ENCODE measurements around the gene PLEKHO2. TPM values are rescaled to one million over a fixed set of nuclear protein-coding genes. Genes with fewer than 3 reads are reported as not detected.
A peak's percentile ranks its signal among the peaks of the same experiment; 100 is the strongest.

The PLEKHO2 gene
- total and polyA plus RNA-seq, 2 of the 8 experiments (the other 6 are each of a cell fraction or from before 2014, with no cell fraction given) = 16.9 to 20.1 TPM

DNA sequence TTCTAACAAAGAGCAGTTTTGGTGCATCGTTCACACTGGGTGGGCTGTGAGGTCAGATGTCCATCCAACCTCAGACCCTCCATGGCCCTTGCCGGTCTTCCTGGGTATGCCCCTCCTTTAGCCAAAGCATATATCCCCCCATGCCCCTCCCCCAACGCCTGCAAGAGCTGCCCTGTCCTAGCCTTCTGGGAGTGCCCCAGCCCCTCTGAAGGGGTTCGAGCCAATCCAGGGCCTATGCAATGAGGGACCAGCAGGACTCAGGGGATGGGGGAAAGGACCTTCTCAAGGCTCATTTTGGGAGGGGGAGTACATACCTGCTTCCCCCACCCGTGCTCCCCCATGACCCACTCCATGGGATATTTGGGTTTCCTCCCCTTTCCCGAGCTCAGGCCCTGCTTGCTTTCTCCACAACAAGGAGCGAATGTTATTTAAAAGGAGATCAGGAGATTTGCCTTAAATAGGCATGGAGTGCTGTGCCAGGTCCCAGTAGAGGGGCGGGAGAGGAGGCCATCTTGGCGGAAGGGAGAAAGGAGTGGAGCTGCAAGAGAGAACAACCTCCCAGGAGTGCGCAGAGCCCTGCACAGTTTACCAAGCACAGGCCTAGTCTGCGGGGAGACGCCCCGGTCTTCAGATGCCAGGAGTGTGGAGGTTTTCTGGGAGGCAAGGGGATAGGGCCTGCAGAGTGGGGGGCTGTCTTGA, 34.5 kb upstream of the PLEKHO2 start:
- H3K4me3 ChIP-seq (ENCODE audit: extremely low read depth in 1 of 4, insufficient read depth in 2 of 4, low read depth in 3 of 4, low read length in 4 of 4) = peak overlapping the region; percentile 4 to 53 (median 17); a peak in 6 of 8 replicates
- ChIA-PET POLR2A (ENCODE audit: partially characterized antibody) (interaction anchor here (0.8 to 24.9 kb wide), 22 partner anchors 10 to 180 kb away, joined by 3 to 748 read pairs (median 8); partner anchors contain the start of genes ANKDD1A, PIF1, PLEKHO2 and RBPMS2), CTCF (ENCODE audit: partially characterized antibody) (interaction anchor here (0.8 to 25.0 kb wide), 11 partner anchors 9 to 120 kb away, joined by 3 to 883 read pairs (median 6); partner anchors contain the start of gene PLEKHO2)
- H3K56ac ChIP-seq (replicated peaks; ENCODE audit: insufficient read length, low read depth, low read length) = peak overlapping the region; percentile 98
- peak overlapping the region; percentile 90 for H4K5ac ChIP-seq (ENCODE audit: insufficient read length, low read depth, low read length)
- peak overlapping the region; percentile 83; the same call in 1 of the 2 replicates for H2BK15ac ChIP-seq (ENCODE audit: low read length)
- H3K23me2 ChIP-seq (ENCODE audit: low read depth, low read length) = peaks cover 8% of the 10 kb centered on the region
- peak overlapping the region; percentile 77 for H4K91ac ChIP-seq (replicated peaks; ENCODE audit: insufficient read length, low read length)
- H3K23ac ChIP-seq (ENCODE audit: insufficient read length) = no peak overlapping the region
- H2BK12ac ChIP-seq (ENCODE audit: low read depth, low read length) = peak overlapping the region; percentile 96
- H2AK5ac ChIP-seq (ENCODE audit: low read depth, low read length) = peak overlapping the region; percentile 98
- H4K8ac ChIP-seq (ENCODE audit: extremely low read depth, insufficient read depth, low read length) = peak overlapping the region; percentile 69; the same call in 1 of the 2 replicates
- H3K9ac ChIP-seq (replicated peaks in 1 of 4; ENCODE audit: extremely low read depth in 1 of 4, low read depth in 3 of 4, low read length in 3 of 4) = peak overlapping the region in 3 of 4 experiments; percentile 52 to 74 (median 69); a peak in 5 of 7 replicates
- peak overlapping the region; percentile 99 for H3K18ac ChIP-seq (ENCODE audit: extremely low read depth, low read length)
- WGBS, 2 experiments (ENCODE audit: extremely low coverage in 1 of 2, insufficient coverage in 1 of 2, insufficient read length in 1 of 2, insufficient replicate concordance in 2 of 2, low coverage in 1 of 2, low lambda C conversion rate in 2 of 2, missing lambda C conversion rate in 1 of 2) = 12% methylated on average over 13 of the region's 13 CpGs; no CpG with 5 or more reads in 1 of the 2 experiments
- peak overlapping the region; percentile 70 to 83 for H3K4me2 ChIP-seq (ENCODE audit: insufficient read depth in 1 of 2, low read depth in 2 of 2, low read length in 2 of 2)
- DNase-seq (ENCODE audit: low read depth in 1 of 2, low spot score in 2 of 2) = peak in 1 of 2 experiments; percentile 75
- peak overlapping the region; percentile 96 for H2BK120ac ChIP-seq (replicated peaks; ENCODE audit: low read depth, low read length)
- FAIRE-seq = no peak
- H2AFZ ChIP-seq (ENCODE audit: low read length) = no peak overlapping the region
- H3K4ac ChIP-seq (replicated peaks; ENCODE audit: insufficient read length, low read depth, low read length) = peak overlapping the region; percentile 82
- peak overlapping the region; percentile 95 for H3K27ac ChIP-seq (ENCODE audit: low read depth, low read length)
- H3K27me3 ChIP-seq (replicated peaks in 1 of 4; ENCODE audit: control insufficient read depth in 3 of 4, extremely low read depth in 1 of 4, insufficient read depth in 3 of 4, low read length in 3 of 4) = no peaks in the 10 kb centered on the region
- no peaks in the 10 kb centered on the region for H3K79me1 ChIP-seq (ENCODE audit: low read depth, low read length)
- H3K14ac ChIP-seq (ENCODE audit: insufficient read length) = peak overlapping the region; percentile 35
- H3K79me2 ChIP-seq (ENCODE audit: control insufficient read depth in 1 of 2, insufficient read depth in 2 of 2, low read length in 2 of 2) = no peaks in the 10 kb centered on the region; a peak in 1 of 4 replicates
- H3K4me1 ChIP-seq (replicated peaks in 1 of 4; ENCODE audit: control insufficient read depth in 3 of 4, insufficient read depth in 4 of 4, low read length in 3 of 4) = peaks cover 17 to 53% (median 39%) of the 10 kb centered on the region in 4 experiments
- H2BK5ac ChIP-seq (ENCODE audit: low read depth, low read length) = peak overlapping the region; percentile 94
- H3K9me3 ChIP-seq (ENCODE audit: insufficient read depth in 2 of 2, low read depth in 1 of 2, low read length in 1 of 2) = no peaks in the 10 kb centered on the region
- no peaks in the 10 kb centered on the region for H4K20me1 ChIP-seq (replicated peaks in 1 of 2; ENCODE audit: control insufficient read depth in 1 of 2, insufficient read depth in 2 of 2, low read length in 2 of 2)
- peak overlapping the region; percentile 96 for H2BK20ac ChIP-seq (ENCODE audit: low read length)
- no peaks in the 10 kb centered on the region for H3K36me3 ChIP-seq (ENCODE audit: control insufficient read depth in 2 of 4, insufficient read depth in 4 of 4, low read length in 3 of 4)
- TF ChIP-seq CHD1 (IDR thresholded peaks at IDR 0.05; ENCODE audit: low read depth, low read length) (no peak), SP2 (IDR thresholded peaks at IDR 0.05; ENCODE audit: low read length) (no peak), POU5F1 (IDR thresholded peaks at IDR 0.05; ENCODE audit: low read depth, low read length) (no peak), YY1 (IDR thresholded peaks at IDR 0.05; ENCODE audit: low read depth, low read length) (peak; percentile 90), JUND (IDR thresholded peaks at IDR 0.05; ENCODE audit: low read length) (0 out of 2 replicates have a peak, but pooled peaks have one; percentile 23), SIN3A (conservative IDR thresholded peaks at IDR 0.05 in 1 of 2, IDR thresholded peaks at IDR 0.05 in 1 of 2; ENCODE audit: low read depth in 1 of 2, low read length in 2 of 2) (0 out of 4 replicates have a peak, but pooled peaks of 1 of the 2 experiments have one; percentile 22), JUN (IDR thresholded peaks at IDR 0.05; ENCODE audit: low read depth, low read length) (no peak), BCL11A (IDR thresholded peaks at IDR 0.05; ENCODE audit: low read depth in 2 of 2, low read length in 2 of 2) (no peak), SAP30 (IDR thresholded peaks at IDR 0.05; ENCODE audit: insufficient read depth, insufficient replicate concordance, low read length) (no peak), HDAC6 (IDR thresholded peaks at IDR 0.05; ENCODE audit: low read depth, low read length) (no peak), GABPA (IDR thresholded peaks at IDR 0.05; ENCODE audit: borderline replicate concordance, insufficient read depth, low read length) (no peak)

Measured in H1 (cell line).